Fibroblast of the aortic adventitia (primary cell): ENCODE results near the gene IL23A. TPM values are rescaled to one million over a fixed set of nuclear protein-coding genes. Genes with fewer than 3 reads are reported as not detected.
"Not testable (repeated sequence)": the region's sequence is repeated elsewhere in the genome, so short reads cannot be mapped to it uniquely, and the experiment has no call there.

Experiments used
- DNase-seq: peaks from one replicate; pipeline ENCODE4 v3.0.0-alpha.2; 2010; ENCODE audit warnings: low read depth
- H3K4me3 ChIP-seq: 2 replicates; pipeline ENCODE4 v1.5.1; 2011; ENCODE audit warnings: low read depth, mild to moderate bottlenecking, control low read depth, low read length, moderate library complexity
- CTCF ChIP-seq: IDR thresholded peaks from 2 replicates; pipeline ENCODE4 v1.5.1; 2011; ENCODE audit warnings: mild to moderate bottlenecking, low read length, control low read depth, inconsistent platforms; ENCODE audit not compliant: insufficient read depth
- total RNA-seq: library from RNA; depleted of rRNA; stranded (reverse); fragments of >200 nt; gene quantifications from 2 replicates; pipeline ENCODE4 v1.2.3, GENCODE V29; 2012; ENCODE audit warnings: low replicate concordance

IL23A gene
- total RNA-seq, 1 donor, result not detected

GRCh38 chr12:56311003-56311402 is 27.7 kb upstream of the IL23A start:
- DNase-seq, result no peak
- H3K4me3 ChIP-seq, result no peak overlapping the region
- TF ChIP-seq CTCF, result no peak

GRCh38 chr12:56315249-56315621 is 23.4 kb upstream of the IL23A start:
- DNase-seq, result no peak
- TF ChIP-seq CTCF, result no peak
- H3K4me3 ChIP-seq, result peak overlapping the region; percentile 99

GRCh38 chr12:56315622-56316473 is 22.8 kb upstream of the IL23A start, which contains the start of gene CNPY2:
TSS of gene CNPY2 (minus strand) at chr12:56315988. CDS start at chr12:56315217, 771 bp downstream.
- H3K4me3 ChIP-seq, result peak within 1 kb of the TSS; percentile 99
- peak; percentile 96 for DNase-seq
- TF ChIP-seq CTCF, result no peak

GRCh38 chr12:56317675-56318074 is 21.0 kb upstream of the IL23A start:
- TF ChIP-seq CTCF, result no peak
- no peak for DNase-seq
- no peak overlapping the region for H3K4me3 ChIP-seq

- H3K4me3 ChIP-seq, result no peak overlapping the region
- no peak for TF ChIP-seq CTCF
- no peak for DNase-seq
Observed at GRCh38 chr12:56321027-56321426, 17.7 kb upstream of the IL23A start.

- not testable (repeated sequence) for H3K4me3 ChIP-seq, DNase-seq
Observed at GRCh38 chr12:56321610-56322009, 17.1 kb upstream of the IL23A start.

- no peak overlapping the region for H3K4me3 ChIP-seq
- no peak for DNase-seq
- TF ChIP-seq CTCF, result no peak
Observed at GRCh38 chr12:56324206-56324605, 14.5 kb upstream of the IL23A start.
